ENCODE results near the gene SLC2A8. TPM values are rescaled to one million over a fixed set of nuclear protein-coding genes. Genes with fewer than 3 reads are reported as not detected.

The SLC2A8 gene
- 15.0 and 26.3 TPM in 2 replicates for total RNA-seq

GRCh38 chr9:127396808-127397645, at the start of gene SLC2A8:
Gene SLC2A8, plus strand, starts transcription at chr9:127397169. Its CDS starts 62 bp downstream, at chr9:127397231.

GRCh38 chr9:127423934-127424675, 27.1 kb downstream of the SLC2A8 start, which contains the start of gene ZNF79:
Gene ZNF79, plus strand, starts transcription at chr9:127424382. Its CDS starts 406 bp downstream, at chr9:127424788.

GRCh38 chr9:127450830-127451607, 54.0 kb downstream of the SLC2A8 start, which contains the start of the genes LRSAM1 and RPL12:
Gene LRSAM1, plus strand, starts transcription at chr9:127451510. Its CDS starts 3,018 bp downstream, at chr9:127454528.
Gene RPL12, minus strand, starts transcription at chr9:127451406. Its CDS starts 89 bp downstream, at chr9:127451317.

Other genes with a start within 250 kb of the SLC2A8 start
- gene GARNL3, start 132.4 kb upstream of the SLC2A8 start, total RNA-seq, result 0.23 and 3.5 TPM in 2 replicates
- gene ZNF79, start 27.2 kb downstream of the SLC2A8 start, total RNA-seq, result 4.1 and 5.8 TPM in 2 replicates
- 2,436 and 2,865 TPM in 2 replicates for gene RPL12, start 54.2 kb downstream of the SLC2A8 start, total RNA-seq
- gene LRSAM1, start 54.3 kb downstream of the SLC2A8 start, total RNA-seq, result 25.9 and 27.5 TPM in 2 replicates
- gene STXBP1, start 215.1 kb downstream of the SLC2A8 start, total RNA-seq, result 14.8 and 30.6 TPM in 2 replicates